Activated CD8-positive, alpha-beta T cell treated with anti-CD3 and anti-CD28 coated beads for 36 hours (primary cell): ENCODE measurements around the gene ELOA2. TPM values are rescaled to one million over a fixed set of nuclear protein-coding genes. Genes with fewer than 3 reads are reported as not detected.

Experiments
- ATAC-seq: fragments of 200-7000 bp; cut with Tn5 transposase; one replicate; pipeline ENCODE4 v1.10.0; 2021; ENCODE audit warnings: mild to moderate bottlenecking, moderate library complexity
- CTCF ChIA-PET: fragments of 350-600 bp; sonication (Branson Sonifier 250); formaldehyde crosslinking; loops from one replicate; lab custom pipeline; 2021; ENCODE audit warnings: antibody characterized with exemption; lab: Charles Lee
- POLR2A ChIA-PET: fragments of 350-600 bp; sonication (Branson Sonifier 250); formaldehyde crosslinking; loops from one replicate; lab custom pipeline; 2021; ENCODE audit warnings: antibody characterized with exemption; lab: Charles Lee
- DNase-seq: peaks from one replicate; pipeline ENCODE4 v3.0.0-alpha.2; 2020
- H3K27ac Mint-ChIP-seq: one replicate; pipeline ENCODE4 v1.8.0; 2021; ENCODE audit warnings: mild to moderate bottlenecking, mixed read lengths
- H3K27me3 Mint-ChIP-seq: one replicate; pipeline ENCODE4 v1.8.0; 2021; ENCODE audit warnings: mixed read lengths
- H3K36me3 Mint-ChIP-seq: one replicate; pipeline ENCODE4 v1.8.0; 2021; ENCODE audit warnings: low read depth, mixed read lengths
- H3K4me1 Mint-ChIP-seq: one replicate; pipeline ENCODE4 v1.8.0; 2021; ENCODE audit warnings: low read depth, mixed read lengths
- H3K4me3 Mint-ChIP-seq: one replicate; pipeline ENCODE4 v1.8.0; 2021; ENCODE audit warnings: mild to moderate bottlenecking, moderate library complexity, mixed read lengths
- H3K9me3 Mint-ChIP-seq: one replicate; pipeline ENCODE4 v1.8.0; 2021; ENCODE audit warnings: mixed read lengths
- CTCF ChIP-seq: fragments of 200-600 bp; IDR thresholded peaks from one replicate; pipeline ENCODE4 v1.8.0; 2022; ENCODE audit warnings: antibody characterized with exemption, mild to moderate bottlenecking
- intact Hi-C: fragments of 100-400 bp; cut with micrococcal nuclease; formaldehyde crosslinking; loops from one replicate; pipeline ENCODE4 v1.10.0; 2022
- total RNA-seq, 2 experiments: library from RNA; stranded (reverse); gene quantifications; one replicate each; pipeline ENCODE4 v1.2.3, GENCODE V29; 2021

Gene ELOA2
- not detected for total RNA-seq

- no peak within 1 kb of the TSS for H3K4me3 Mint-ChIP-seq
- H3K9me3 Mint-ChIP-seq = peaks cover 11% of the 10 kb centered on the region
- DNase-seq (no peak), ATAC-seq (no peak)
- TF ChIP-seq CTCF = no peak
- ChIA-PET POLR2A (no interaction called here), CTCF (no interaction called here)
- H3K4me1 Mint-ChIP-seq = no peaks in the 10 kb centered on the region
- no peaks in the 10 kb centered on the region for H3K36me3 Mint-ChIP-seq
- intact Hi-C loops = no loop called here
- H3K27me3 Mint-ChIP-seq = no peaks in the 10 kb centered on the region
- no peak within 1 kb of the TSS for H3K27ac Mint-ChIP-seq
Measured at GRCh38 chr18:47035156-47035671, at the start of gene ELOA2. Gene ELOA2 (minus strand): TSS chr18:47035621. CDS start chr18:47035264, 357 bp downstream.

- Mint-ChIP-seq H3K9me3 (no peaks in the 10 kb centered on the region), H3K4me1 (peaks cover 5% of the 10 kb centered on the region), H3K4me3 (no peak overlapping the region)
Measured at GRCh38 chr18:47081578-47081977, 46.2 kb upstream of the ELOA2 start.

GRCh38 chr18:47080872-47081271, 45.5 kb upstream of the ELOA2 start:
- no peaks in the 10 kb centered on the region for H3K27me3 Mint-ChIP-seq
- intact Hi-C loops = no loop called here

More at GRCh38 chr18:47081578-47081977, 46.2 kb upstream of the ELOA2 start:
- Mint-ChIP-seq H3K27me3 (no peaks in the 10 kb centered on the region), H3K27ac (no peak overlapping the region), H3K36me3 (no peaks in the 10 kb centered on the region)
- TF ChIP-seq CTCF = no peak
- DNase-seq (no peak), ATAC-seq (no peak)
- intact Hi-C loops = no loop called here
- ChIA-PET CTCF (no interaction called here), POLR2A (no interaction called here)

GRCh38 chr18:47077111-47077510, 41.7 kb upstream of the ELOA2 start:
- H3K27me3 Mint-ChIP-seq = no peaks in the 10 kb centered on the region
- H3K4me1 Mint-ChIP-seq = peaks cover 5% of the 10 kb centered on the region
- no peak overlapping the region for H3K27ac Mint-ChIP-seq
- H3K9me3 Mint-ChIP-seq = no peaks in the 10 kb centered on the region
- no peaks in the 10 kb centered on the region for H3K36me3 Mint-ChIP-seq
- ChIA-PET CTCF (interaction anchor here (1.6 kb wide), 1 partner anchor 138 kb away, joined by 4 read pairs; no protein-coding TSS in a partner anchor), POLR2A (no interaction called here)
- TF ChIP-seq CTCF = no peak
- ATAC-seq = no peak
- intact Hi-C loops = no loop called here
- no peak overlapping the region for H3K4me3 Mint-ChIP-seq
- DNase-seq = no peak

More at GRCh38 chr18:47080872-47081271, 45.5 kb upstream of the ELOA2 start:
- CTCF ChIA-PET = no interaction called here
- Mint-ChIP-seq H3K9me3 (no peaks in the 10 kb centered on the region), H3K4me1 (peaks cover 5% of the 10 kb centered on the region), H3K27ac (no peak overlapping the region), H3K4me3 (no peak overlapping the region), H3K36me3 (no peaks in the 10 kb centered on the region)
- DNase-seq (no peak), ATAC-seq (no peak)
- POLR2A ChIA-PET = no interaction called here
- no peak for TF ChIP-seq CTCF

- no peak overlapping the region for H3K27ac Mint-ChIP-seq
- intact Hi-C loops = no loop called here
Measured at GRCh38 chr18:47075098-47075883, 39.9 kb upstream of the ELOA2 start.

More at GRCh38 chr18:47075098-47075883, 39.9 kb upstream of the ELOA2 start:
- Mint-ChIP-seq H3K27me3 (no peaks in the 10 kb centered on the region), H3K4me3 (no peak overlapping the region), H3K36me3 (no peaks in the 10 kb centered on the region), H3K9me3 (no peaks in the 10 kb centered on the region), H3K4me1 (peaks cover 4% of the 10 kb centered on the region)
- no peak for TF ChIP-seq CTCF
- ATAC-seq (no peak), DNase-seq (no peak)
- ChIA-PET CTCF (interaction anchor here (1.4 to 1.6 kb wide), 2 partner anchors 37 to 140 kb away, joined by 4 read pairs; no protein-coding TSS in a partner anchor), POLR2A (interaction anchor here (0.7 kb wide), 1 partner anchor 336 kb away, joined by 3 read pairs; no protein-coding TSS in a partner anchor)
